Vagina (tissue), 2 donors: Measurements from ENCODE around the gene TMEM120A.

Experiments used
- CTCF ChIP-seq, 3 experiments: fragments of 450-650 bp in 2 of 3; fragments of 200-600 bp in 1 of 3; sonication (generic) in 1 of 3; IDR thresholded peaks; one replicate each; pipeline ENCODE4 v1.5.1; 2017 to 2019; ENCODE audit warnings: antibody characterized with exemption in 3 of 3, mild to moderate bottlenecking in 2 of 3, moderate library complexity in 2 of 3
- POLR2A ChIP-seq, 2 donors: fragments of 450-650 bp; IDR thresholded peaks; one replicate each; pipeline ENCODE4 v1.6.1; 2017; ENCODE audit warnings: antibody characterized with exemption in 2 of 2, mild to moderate bottlenecking in 2 of 2, moderate library complexity in 2 of 2
- POLR2AphosphoS5 ChIP-seq, 2 donors: sonication (generic); formaldehyde crosslinking; IDR thresholded peaks; one replicate each; pipeline ENCODE4 v1.9.0; 2017; ENCODE audit warnings: antibody characterized with exemption in 2 of 2, mild to moderate bottlenecking in 2 of 2, low read depth in 1 of 2; ENCODE audit not compliant: insufficient read depth in 1 of 2

GRCh38 chr7:75987805-75988567 is 6.4 kb downstream of the TMEM120A start:
- TF ChIP-seq CTCF (IDR thresholded peaks at IDR 0.05) (no peak), POLR2AphosphoS5 (IDR thresholded peaks at IDR 0.05; ENCODE audit: insufficient read depth in 1 of 2, low read depth in 1 of 2) (no peak), POLR2A (IDR thresholded peaks at IDR 0.05) (no peak)
